K562 (cell line): ENCODE measurements around the gene NTRK1. TPM values are rescaled to one million over a fixed set of nuclear protein-coding genes. Genes with fewer than 3 reads are reported as not detected.
A peak's percentile ranks its signal among the peaks of the same experiment; 100 is the strongest.

Source experiments
- CBX1 ChIP-seq: sonication (generic); IDR thresholded peaks from 2 replicates; pipeline ENCODE4 v1.6.1; 2016; ENCODE audit warnings: antibody characterized with exemption, low read depth, mild to moderate bottlenecking
- CBX3 ChIP-seq, 2 experiments: IDR thresholded peaks; 1 replicate in 1 of 2; 2 replicates in 1 of 2; pipeline ENCODE4 v1.6.1; 2012; ENCODE audit warnings: inconsistent platforms in 2 of 2, low read length in 2 of 2, borderline replicate concordance in 1 of 2, control low read depth in 1 of 2
- CREM ChIP-seq: IDR thresholded peaks from 2 replicates; pipeline ENCODE4 v1.6.1; 2014; ENCODE audit warnings: antibody characterized with exemption, low read depth
- FOXM1 ChIP-seq, 2 experiments: fragments of 450-650 bp in 1 of 2; sonication (generic) in 1 of 2; formaldehyde crosslinking in 1 of 2; IDR thresholded peaks; 2 replicates each; pipeline versions ENCODE4 v1.6.1 to v1.9.0; 2017 to 2022; ENCODE audit warnings: low read depth in 2 of 2, mild to moderate bottlenecking in 2 of 2, missing genetic modification reagents in 1 of 2, moderate library complexity in 1 of 2
- GABPB1 ChIP-seq: sonication (generic); formaldehyde crosslinking; IDR thresholded peaks from 2 replicates; pipeline ENCODE4 v1.8.0; 2022; ENCODE audit warnings: mild to moderate bottlenecking, missing genetic modification reagents
- GATA2 ChIP-seq: sonication (generic); formaldehyde crosslinking; IDR thresholded peaks from 2 replicates; pipeline ENCODE4 v1.4.0; 2020; ENCODE audit warnings: mild to moderate bottlenecking, missing genetic modification reagents
- L3MBTL2 ChIP-seq: fragments of 450-650 bp; IDR thresholded peaks from 2 replicates; pipeline ENCODE4 v1.6.1; 2016; ENCODE audit warnings: mild to moderate bottlenecking, moderate library complexity
- MBD2 ChIP-seq: sonication (generic); IDR thresholded peaks from 2 replicates; pipeline ENCODE4 v1.6.1; 2016; ENCODE audit warnings: low read depth, borderline replicate concordance
- NFIX ChIP-seq: fragments of 250-450 bp; sonication (Bioruptor Pico); IDR thresholded peaks from 2 replicates; pipeline ENCODE4 v1.4.0; 2020; ENCODE audit warnings: low read depth, mild to moderate bottlenecking, moderate library complexity
- NR4A1 ChIP-seq, 2 experiments: fragments of 250-450 bp in 1 of 2; fragments of 450-650 bp in 1 of 2; sonication (Bioruptor Pico) in 1 of 2; IDR thresholded peaks; 2 replicates each; pipeline versions ENCODE4 v1.4.0 to v1.6.1; 2016 to 2020; ENCODE audit warnings: mild to moderate bottlenecking in 2 of 2, missing compliant biosample characterization in 1 of 2, missing genetic modification characterization in 1 of 2, moderate library complexity in 1 of 2
- RAD21 ChIP-seq, 2 experiments: fragments of 250-450 bp in 1 of 2; fragments of 450-650 bp in 1 of 2; sonication (Bioruptor Pico) in 1 of 2; formaldehyde crosslinking in 1 of 2; IDR thresholded peaks in 1 of 2; conservative IDR thresholded peaks in 1 of 2; 2 replicates each; pipeline versions ENCODE4 v1.4.0 to v1.8.0; 2020 to 2022; ENCODE audit warnings: mild to moderate bottlenecking in 2 of 2, moderate library complexity in 1 of 2
- RFX7 ChIP-seq: fragments of 250-450 bp; sonication (Bioruptor Pico); IDR thresholded peaks from 2 replicates; pipeline ENCODE4 v1.5.1; 2021; ENCODE audit warnings: mild to moderate bottlenecking
- SRF ChIP-seq, 2 experiments: fragments of 250-450, 450-650 bp in 1 of 2; sonication (Bioruptor Pico) in 1 of 2; sonication (generic) in 1 of 2; formaldehyde crosslinking; IDR thresholded peaks; 2 replicates each; pipeline versions ENCODE4 v1.5.0 to v1.5.1; 2020 to 2022; ENCODE audit warnings: mild to moderate bottlenecking in 1 of 2, missing genetic modification reagents in 1 of 2
- THAP12 ChIP-seq: fragments of 250-450 bp; sonication (Bioruptor Pico); IDR thresholded peaks from 2 replicates; pipeline ENCODE4 v1.9.0; 2021; ENCODE audit warnings: mild to moderate bottlenecking, inconsistent platforms
- ZBTB11 ChIP-seq, 3 experiments: fragments of 200-800 bp in 1 of 3; fragments of 250-450 bp in 1 of 3; fragments of 450-650 bp in 1 of 3; sonication (Bioruptor Pico) in 1 of 3; sonication (Bioruptor generic) in 1 of 3; formaldehyde crosslinking in 1 of 3; IDR thresholded peaks; 2 replicates each; pipeline versions ENCODE4 v1.6.1 to v1.8.0; 2016 to 2022; ENCODE audit warnings: mild to moderate bottlenecking in 2 of 3, missing genetic modification characterization in 2 of 3, missing compliant biosample characterization in 1 of 3, moderate library complexity in 1 of 3
- ZFX ChIP-seq: sonication (generic); formaldehyde crosslinking; IDR thresholded peaks from 2 replicates; pipeline ENCODE4 v1.8.0; 2022; ENCODE audit warnings: mild to moderate bottlenecking, missing genetic modification reagents, moderate library complexity
- ZNF197 ChIP-seq: fragments of 200-800 bp; sonication (Bioruptor generic); IDR thresholded peaks from 2 replicates; pipeline ENCODE4 v1.6.1; 2016; ENCODE audit warnings: low read depth, missing genetic modification characterization, missing compliant biosample characterization
- ZNF217 ChIP-seq: sonication (generic); formaldehyde crosslinking; IDR thresholded peaks from 2 replicates; pipeline ENCODE4 v1.8.0; 2022; ENCODE audit warnings: mild to moderate bottlenecking, missing genetic modification reagents
- ZNF311 ChIP-seq: fragments of 250-450 bp; sonication (Bioruptor Pico); IDR thresholded peaks from 2 replicates; pipeline ENCODE4 v1.4.0; 2020; ENCODE audit warnings: mild to moderate bottlenecking, moderate library complexity
- polyA plus RNA-seq, 8 experiments: library from polyadenylated mRNA; depleted of rRNA in 4 of 8; stranded (reverse) in 5 of 8; unstranded in 3 of 8; fragments of >200 nt; fragmentation: Nextera tagmentation in 2 of 8; fragmentation: Illumina TruSeq in 1 of 8; extraction: Ambion mirVana in 2 of 8; extraction: Trizol in 1 of 8; gene quantifications; 2 replicates each; pipeline versions ENCODE4 v1.2.1 to v1.2.3, GENCODE V29; 2011 to 2014; ENCODE audit warnings: inconsistent platforms in 1 of 8, missing spikeins in 1 of 8
- total RNA-seq, 7 experiments: library from RNA; depleted of rRNA in 6 of 7; stranded (reverse); fragments of >200 nt in 6 of 7; fragmentation: Illumina TruSeq in 2 of 7; extraction: Trizol in 2 of 7; gene quantifications; 2 replicates each; pipeline versions ENCODE4 v1.2.1 to v1.2.3, GENCODE V29; 2011 to 2021; ENCODE audit warnings: low replicate concordance in 1 of 7

The NTRK1 gene
- total and polyA plus RNA-seq, 9 of the 15 experiments (the other 6 are each of a cell fraction or from before 2014, with no cell fraction given) = 0.46 to 30.0 (median 7.9) TPM

GRCh38 chr1:156920233-156921052 lies 59.8 kb downstream of the NTRK1 start, which contains the start of gene LRRC71 (continued):
- TF ChIP-seq THAP12 (CRISPR knock-in tag) = peak; percentile 50; the same call in 1 of the 2 replicates
- no peak for TF ChIP-seq ZNF217 (CRISPR knock-in tag)
- peak; percentile 77 for TF ChIP-seq GABPB1 (CRISPR knock-in tag)
- TF ChIP-seq FOXM1 (IDR thresholded peaks at IDR 0.05; ENCODE audit: low read depth) = no peak
- 0 out of 2 replicates have a peak, but pooled peaks have one; percentile 57 for TF ChIP-seq FOXM1 (CRISPR knock-in tag; IDR thresholded peaks at IDR 0.05; ENCODE audit: low read depth)
- TF ChIP-seq L3MBTL2 = peak; percentile 85
- 0 out of 2 replicates have a peak, but pooled peaks have one; percentile 24 for TF ChIP-seq CBX1
- no peak for TF ChIP-seq NFIX (CRISPR knock-in tag)
- TF ChIP-seq ZNF311 (CRISPR knock-in tag) = no peak
- peak in 1 of 2 experiments; percentile 67; a peak in 1 of 4 replicates for TF ChIP-seq SRF (CRISPR knock-in tag; IDR thresholded peaks at IDR 0.05)
- peak; percentile 69 for TF ChIP-seq CREM
- TF ChIP-seq ZBTB11 (CRISPR knock-in tag; IDR thresholded peaks at IDR 0.05) = peak in 1 of 3 experiments; percentile 58; a peak in 2 of 6 replicates
- TF ChIP-seq RAD21 (CRISPR knock-in tag; conservative IDR thresholded peaks at IDR 0.05 in 1 of 2, IDR thresholded peaks at IDR 0.05 in 1 of 2) = peak; percentile 99
- TF ChIP-seq NR4A1 (CRISPR knock-in tag; IDR thresholded peaks at IDR 0.05) = no peak
- TF ChIP-seq NR4A1 (tag; IDR thresholded peaks at IDR 0.05) = peak; percentile 49; the same call in 1 of the 2 replicates
- TF ChIP-seq ZFX (CRISPR knock-in tag) = peak; percentile 46
- no peak for TF ChIP-seq MBD2
- TF ChIP-seq CBX3 (IDR thresholded peaks at IDR 0.05; ENCODE audit: borderline replicate concordance in 1 of 2, low read length in 2 of 2) = 0 out of 3 replicates have a peak, but pooled peaks of 1 of the 2 experiments have one; percentile 50
- no peak for TF ChIP-seq RFX7 (CRISPR knock-in tag)
- peak; percentile 91 for TF ChIP-seq GATA2 (CRISPR knock-in tag)
- no peak for TF ChIP-seq ZNF197 (CRISPR knock-in tag)
